Stimulated activated CD8-positive, alpha-beta memory T cell treated with anti-CD3 and anti-CD28 coated beads, Interleukin-15, amount 100 ng/mL, for 1 hour (primary cell): ENCODE measurements around the gene PRAME.

ENCODE experiments used
- DNase-seq: peaks from one replicate; pipeline ENCODE4 v3.0.0-alpha.2; 2020; ENCODE audit warnings: low read depth

The PRAME gene

GRCh38 chr22:22579869-22580604 lies 21.0 kb upstream of the PRAME start:
- no peak for DNase-seq

- no peak for DNase-seq
Measured at GRCh38 chr22:22578702-22579424, 19.8 kb upstream of the PRAME start.

GRCh38 chr22:22576989-22577427 lies 17.9 kb upstream of the PRAME start:
- DNase-seq, result no peak

- DNase-seq, result no peak
Measured at GRCh38 chr22:22576244-22576988, 17.4 kb upstream of the PRAME start.

- no peak for DNase-seq
Measured at GRCh38 chr22:22574361-22574760, 15.3 kb upstream of the PRAME start.

- no peak for DNase-seq
Measured at GRCh38 chr22:22573047-22573889, 14.2 kb upstream of the PRAME start.

- DNase-seq, result no peak
Measured at GRCh38 chr22:22571862-22572261, 12.8 kb upstream of the PRAME start.

- DNase-seq, result no peak
Measured at GRCh38 chr22:22571429-22571828, 12.4 kb upstream of the PRAME start.

GRCh38 chr22:22569218-22569617 lies 10.2 kb upstream of the PRAME start:
- DNase-seq, result no peak

- DNase-seq, result no peak
Measured at GRCh38 chr22:22565981-22566380, 6.9 kb upstream of the PRAME start.

- DNase-seq, result no peak
Measured at GRCh38 chr22:22558071-22558971, 744 bp downstream of the PRAME start.

- DNase-seq, result no peak
Measured at GRCh38 chr22:22556995-22557925, 1.8 kb downstream of the PRAME start.

- no peak for DNase-seq
Measured at GRCh38 chr22:22556578-22556977, 2.5 kb downstream of the PRAME start.

GRCh38 chr22:22555596-22555995 lies 3.5 kb downstream of the PRAME start:
- no peak for DNase-seq

GRCh38 chr22:22554587-22555284 lies 4.3 kb downstream of the PRAME start:
- no peak for DNase-seq

GRCh38 chr22:22553735-22554586 lies 5.1 kb downstream of the PRAME start:
- no peak for DNase-seq

- DNase-seq, result no peak
Measured at GRCh38 chr22:22553141-22553540, 5.9 kb downstream of the PRAME start.

GRCh38 chr22:22552630-22553029 lies 6.4 kb downstream of the PRAME start:
- DNase-seq, result no peak
